GM19463 (cell line): Measurements from ENCODE around the gene NUP98.

Source experiments
- ATAC-seq: cut with Tn5 transposase; IDR thresholded peaks from one replicate; pipeline ENCODE4 v1.9.1; 2021; ENCODE audit warnings: mild to moderate bottlenecking, moderate library complexity; ENCODE audit not compliant: unreplicated experiment

Gene NUP98

DNA sequence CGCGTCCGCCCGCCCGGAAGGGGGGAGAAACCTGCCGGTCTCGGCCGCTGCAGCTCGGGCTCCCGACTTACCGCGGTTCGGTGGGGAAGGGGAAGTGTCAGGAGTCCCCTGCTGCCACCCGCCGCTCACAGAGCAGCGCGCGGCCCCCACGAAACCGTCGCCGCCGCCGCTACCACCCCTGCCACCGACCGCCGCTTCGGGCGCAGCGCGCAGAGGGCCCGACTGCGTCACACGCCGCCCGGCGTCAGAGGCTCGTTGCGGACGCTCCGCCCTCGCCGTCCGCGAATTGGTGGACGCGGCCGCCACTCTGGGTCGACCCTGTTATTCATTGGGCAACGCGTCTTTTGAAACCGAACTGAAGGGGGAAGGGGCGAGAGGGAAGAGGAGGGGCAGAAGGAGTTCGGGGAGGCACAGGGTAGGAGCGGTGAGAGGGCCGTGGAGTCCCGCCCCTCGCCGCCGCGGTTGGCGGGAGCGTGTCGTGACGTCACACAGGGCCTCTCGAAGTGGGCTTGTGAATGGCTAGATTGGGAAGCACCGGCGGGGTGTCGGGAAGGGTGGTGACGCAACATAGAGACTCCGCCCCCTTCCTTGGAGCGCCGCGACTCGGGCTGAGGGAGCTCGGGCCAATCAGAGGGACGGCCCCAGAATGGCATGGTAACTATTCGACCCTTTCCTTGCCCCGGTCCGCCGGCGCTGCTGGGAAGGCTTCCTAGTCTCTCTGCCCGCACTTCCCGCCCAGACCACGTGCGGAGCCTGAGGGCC, at the start of gene NUP98:
NUP98 (minus strand) TSS at position 226 of the 762 bp plus-strand sequence. CDS start 15,437 bp downstream, outside the sequence.
- peak; percentile 88 for ATAC-seq

DNA sequence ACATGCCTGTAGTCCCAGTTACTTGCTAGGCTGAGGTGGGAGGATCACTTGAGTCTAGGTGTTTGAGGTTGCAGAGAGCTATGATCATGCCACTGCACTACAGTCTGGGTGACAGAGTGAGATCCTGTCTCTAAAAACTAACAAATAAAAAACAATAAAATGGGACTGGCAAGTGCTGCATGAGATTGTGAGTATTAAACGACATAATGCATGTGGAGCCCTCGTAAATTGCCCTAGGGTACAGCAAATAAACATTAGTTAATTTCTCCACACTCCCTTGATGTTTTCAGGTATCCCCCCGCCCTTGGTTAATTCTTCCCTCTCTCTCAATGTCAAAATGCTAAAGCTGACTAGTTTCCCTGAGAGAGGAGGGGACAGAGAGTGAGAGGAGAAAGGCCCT, 48.3 kb upstream of the NUP98 start:
- ATAC-seq: no peak

DNA sequence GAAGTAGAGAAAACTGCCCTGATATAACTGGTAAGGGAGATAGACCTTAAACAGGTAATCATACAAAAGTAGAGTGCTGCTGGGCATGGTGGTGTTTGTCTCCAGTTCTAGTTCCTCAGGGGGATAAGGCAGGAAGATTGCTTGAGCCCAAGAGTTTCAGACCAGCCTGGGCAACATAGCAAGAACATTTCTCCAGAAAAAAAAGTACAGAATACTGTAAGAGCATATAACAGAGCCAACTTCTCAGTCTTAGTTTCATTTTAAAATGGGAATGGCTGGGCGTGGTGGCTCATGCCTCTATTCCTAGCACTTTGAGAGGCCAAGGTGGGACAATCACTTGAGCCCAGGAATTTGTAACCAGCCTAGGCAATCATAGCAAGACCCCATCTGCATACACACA, 47.9 kb upstream of the NUP98 start:
- ATAC-seq: no peak

DNA sequence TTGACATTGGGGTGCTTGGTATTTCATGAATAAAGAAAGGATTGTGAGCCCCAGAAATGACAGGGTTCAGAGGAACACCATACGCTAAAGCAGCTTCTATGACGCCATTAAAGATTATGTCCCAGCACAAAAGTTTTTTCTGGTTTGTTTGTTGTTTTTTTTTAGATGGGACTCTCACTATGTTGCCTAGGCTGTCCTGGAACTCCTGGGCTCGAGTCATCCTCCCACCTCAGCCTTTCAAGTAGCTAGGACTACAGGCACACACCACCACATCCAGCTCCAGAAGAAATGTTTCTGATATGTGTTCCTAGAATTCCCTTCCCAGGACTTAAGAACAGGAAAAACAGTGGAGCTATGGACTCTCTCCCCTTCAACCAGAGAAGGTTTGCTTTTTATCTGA, 46.0 kb upstream of the NUP98 start:
- ATAC-seq: no peak

DNA sequence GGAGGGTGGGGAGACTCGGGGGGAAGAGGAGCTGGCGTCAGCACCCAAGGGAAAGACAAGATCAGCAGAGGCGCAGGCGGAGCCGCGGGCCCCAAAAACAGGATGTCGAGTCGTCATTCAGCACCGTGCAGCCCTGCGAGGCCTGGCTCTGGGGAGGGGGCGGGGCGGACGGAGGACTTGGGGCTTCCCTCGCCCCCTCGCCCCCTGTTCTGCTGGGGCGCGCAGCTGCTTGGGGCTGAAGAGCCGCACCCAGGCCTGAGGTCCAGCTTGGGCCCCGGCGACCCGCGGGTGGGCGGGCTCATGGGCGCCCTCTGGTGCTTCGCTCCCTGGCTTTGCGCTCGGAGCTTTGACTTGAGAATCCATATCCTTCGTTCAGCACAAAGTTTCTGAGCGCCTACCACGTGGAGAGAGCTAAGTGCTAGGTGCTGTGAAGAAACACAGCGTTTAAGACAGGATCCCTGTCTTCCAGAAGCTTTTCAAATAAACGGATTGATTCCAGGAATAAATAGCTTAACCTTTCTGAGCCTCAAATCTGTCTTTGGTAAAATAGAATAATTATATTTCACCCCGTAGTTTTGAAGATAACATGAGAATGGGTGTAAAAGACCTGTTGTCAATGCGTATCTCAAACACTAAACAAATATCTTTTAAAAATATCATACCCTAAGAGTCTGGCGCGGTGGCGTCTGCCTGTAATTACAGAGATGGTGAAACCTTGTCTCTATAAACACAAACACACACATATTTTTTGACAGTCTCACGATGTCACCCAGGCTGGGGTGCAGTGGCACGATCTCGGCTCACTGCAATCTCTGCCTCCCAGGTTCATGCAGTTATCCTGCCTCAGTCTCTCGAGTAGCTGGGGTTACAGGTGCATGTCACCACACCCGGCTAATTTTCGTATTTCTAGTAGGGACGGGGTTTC, 44.3 kb upstream of the NUP98 start:
- ATAC-seq: peak; percentile 50

DNA sequence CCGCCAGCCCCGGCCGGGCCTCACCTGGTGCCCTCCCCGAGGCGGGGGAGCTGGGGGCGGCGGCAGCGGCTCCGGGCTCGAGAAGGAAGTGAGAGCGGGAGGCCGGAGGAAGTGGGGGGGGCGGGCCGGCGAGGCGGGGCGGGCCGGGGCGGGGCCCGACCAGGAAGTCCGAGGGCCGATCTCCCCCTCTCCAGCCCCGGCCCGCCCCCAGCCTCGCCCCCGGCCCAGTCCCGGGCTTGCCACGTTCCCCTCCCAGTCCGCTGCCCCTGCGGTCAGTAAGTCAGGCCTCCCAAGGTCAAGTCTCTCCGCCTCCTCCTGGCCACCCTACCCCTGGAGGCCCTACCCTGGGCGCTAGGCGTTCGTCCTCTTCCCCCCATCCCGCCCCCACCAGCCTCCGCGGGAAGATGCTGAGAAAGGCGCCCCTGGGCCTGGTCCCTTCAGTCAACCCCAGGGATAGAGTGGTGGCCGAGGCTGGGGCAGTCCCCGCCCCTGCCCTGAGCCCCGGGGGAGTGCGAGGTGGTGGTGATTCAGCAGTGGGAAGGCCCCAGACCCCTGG, 43.6 kb upstream of the NUP98 start, which contains the start of gene RHOG:
RHOG (minus strand) TSS at position 90 of the 556 bp plus-strand sequence. CDS start 12,821 bp downstream, outside the sequence.
- peak; percentile 52 for ATAC-seq

DNA sequence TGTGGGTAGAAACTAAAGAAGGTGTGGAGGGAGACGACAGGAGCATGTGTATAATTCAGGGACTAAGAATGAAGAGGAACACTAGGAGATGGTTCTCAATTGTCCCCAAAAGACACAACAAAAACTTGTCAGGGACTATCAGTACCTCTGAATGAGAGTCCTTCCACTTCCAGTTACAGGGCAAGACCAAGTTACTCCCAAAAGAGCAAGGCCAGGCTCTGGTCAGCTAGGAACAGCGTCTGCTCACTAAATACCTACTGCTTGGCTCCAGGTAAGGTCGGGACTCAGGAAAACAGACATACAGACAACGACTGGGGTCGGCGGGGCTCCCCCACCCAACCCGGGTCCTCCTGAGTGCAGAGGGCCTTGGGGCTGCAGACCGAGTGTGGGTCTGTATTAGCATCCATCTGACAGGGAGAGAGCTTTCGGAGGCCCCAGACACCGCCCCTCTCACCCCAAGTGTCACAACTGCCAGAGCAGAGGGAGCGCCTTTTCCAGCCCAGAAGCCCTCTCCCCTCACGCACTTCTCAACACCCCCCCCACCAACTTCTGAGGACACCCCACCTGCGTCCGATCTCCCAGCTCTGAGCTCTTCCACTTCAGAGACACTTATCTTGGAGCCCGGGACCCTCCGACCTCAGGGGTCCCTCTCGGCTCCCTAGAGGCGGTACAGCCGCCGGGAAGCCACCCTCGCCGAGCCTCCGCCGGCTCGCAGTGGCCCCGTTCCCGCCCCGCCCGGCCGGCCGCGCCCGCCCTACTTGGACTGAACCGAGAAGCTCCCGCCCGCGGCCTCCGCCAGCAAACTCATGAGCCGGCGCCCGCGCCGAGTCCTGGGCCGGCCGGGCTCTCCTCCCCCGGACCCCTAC, 42.9 kb upstream of the NUP98 start:
- no peak for ATAC-seq

DNA sequence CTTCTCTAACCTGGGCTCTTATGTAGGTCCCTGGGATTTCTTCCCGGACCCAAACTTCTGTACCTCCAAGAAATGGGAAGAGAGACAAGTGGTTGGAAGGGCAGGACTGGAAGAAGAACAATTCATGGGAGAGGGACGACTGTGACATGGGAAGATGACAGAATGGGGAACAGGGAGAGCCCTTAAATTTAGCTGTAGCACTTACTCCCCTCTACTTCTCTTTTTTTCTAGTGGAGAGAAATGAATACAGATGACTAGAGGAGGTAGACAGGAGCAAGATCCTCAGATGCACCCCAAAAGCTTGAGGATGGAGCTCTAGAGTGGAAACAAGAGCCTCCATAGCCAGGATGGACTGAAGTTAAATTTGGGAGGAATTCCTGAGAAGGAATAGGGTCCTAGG, 41.1 kb upstream of the NUP98 start:
- ATAC-seq: no peak

DNA sequence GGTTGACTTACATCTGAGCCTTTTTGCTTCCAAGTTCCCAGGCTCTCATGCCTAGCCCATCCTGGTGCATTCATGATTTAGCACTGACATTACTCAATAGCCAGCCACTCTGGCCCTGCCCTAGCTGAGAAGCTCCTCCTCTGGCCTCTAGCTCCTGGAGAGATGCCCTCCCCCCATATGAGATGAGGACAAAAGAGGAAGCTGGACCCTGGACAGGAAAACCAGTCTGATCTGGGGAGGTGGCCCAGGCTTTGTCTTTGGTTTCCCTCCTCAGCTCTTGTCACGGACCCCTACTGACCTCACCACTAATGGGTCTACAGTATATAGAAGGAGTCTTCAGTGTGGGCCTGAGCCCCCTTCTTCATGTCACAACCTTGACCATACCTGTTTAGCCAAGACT, 40.4 kb upstream of the NUP98 start:
- no peak for ATAC-seq

DNA sequence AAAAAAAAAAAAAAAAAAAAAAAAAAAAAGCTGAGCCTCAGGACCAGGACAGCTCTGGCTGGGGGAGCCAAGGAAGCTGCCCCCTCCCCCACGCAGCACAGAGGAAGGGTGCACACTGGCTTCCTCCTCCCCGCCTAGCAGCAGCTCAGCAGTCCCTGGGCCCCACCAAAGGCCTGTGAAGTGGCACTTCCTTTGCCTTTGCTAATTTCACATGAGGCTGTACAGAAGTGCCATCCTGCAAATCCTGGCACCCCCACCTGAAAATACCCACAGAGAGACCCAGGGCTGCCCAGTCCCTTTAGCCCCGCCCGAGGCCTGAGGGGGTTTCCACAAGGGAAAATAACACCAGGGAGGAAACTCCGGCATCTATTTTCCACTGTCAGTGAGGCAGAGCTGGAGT, 39.5 kb upstream of the NUP98 start:
- no peak for ATAC-seq

DNA sequence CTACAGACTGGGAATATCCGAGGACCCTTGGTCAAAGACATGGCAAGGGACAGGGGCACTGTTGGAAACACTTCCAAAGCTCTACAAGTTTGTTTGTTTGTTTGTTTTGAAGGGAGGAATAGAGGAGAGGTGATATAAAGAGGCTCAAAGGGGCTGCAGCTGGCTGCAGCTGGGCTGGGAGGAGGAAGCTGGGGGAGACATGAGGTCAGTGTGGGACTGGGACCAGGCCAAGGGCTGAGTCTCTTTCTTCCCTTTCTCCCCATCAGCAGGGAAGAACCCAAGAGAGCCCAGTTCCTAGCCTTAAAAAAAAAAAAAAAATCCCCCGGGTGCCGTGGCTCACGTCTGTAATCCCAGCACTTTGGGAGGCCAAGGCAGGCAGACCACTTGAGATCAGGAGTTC, 38.4 kb upstream of the NUP98 start:
- ATAC-seq: no peak

DNA sequence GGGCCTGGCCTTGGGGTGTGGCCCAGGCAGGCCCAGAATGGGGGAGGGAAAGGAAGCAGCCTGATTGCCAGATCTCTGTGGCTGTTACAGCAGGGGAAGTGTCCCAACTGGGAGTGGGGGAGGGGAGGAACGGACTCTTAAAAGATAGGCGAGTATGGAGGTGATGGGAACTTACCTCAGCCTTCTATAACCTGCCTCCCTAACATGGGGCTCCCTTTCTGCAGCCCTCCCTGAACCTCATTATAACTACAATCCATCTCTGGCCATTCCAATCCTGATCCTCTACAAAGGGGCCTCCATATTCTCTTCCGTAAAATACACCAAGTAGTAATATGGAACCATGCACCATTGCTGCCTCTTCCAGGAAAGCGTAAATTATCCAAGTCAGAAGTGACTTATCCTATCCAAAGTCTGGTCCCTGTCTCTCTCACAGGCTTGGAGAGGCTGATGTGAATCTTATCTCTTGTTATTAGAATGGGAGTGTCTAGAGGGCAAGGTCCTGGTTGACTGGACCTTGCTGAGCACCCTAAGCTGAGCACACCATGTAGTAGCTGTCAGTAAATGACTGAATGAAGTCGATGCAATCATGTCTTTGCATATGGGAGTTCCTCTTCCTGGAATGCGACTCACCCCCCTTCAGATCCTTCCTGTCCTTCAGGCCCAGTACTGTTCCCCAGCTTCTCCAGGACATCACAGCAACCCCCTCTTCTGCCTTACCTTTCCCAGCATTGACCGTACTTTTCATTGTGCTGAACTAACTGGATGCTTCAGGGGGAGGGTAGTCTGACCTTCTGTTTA, 37.5 kb upstream of the NUP98 start:
- no peak for ATAC-seq

DNA sequence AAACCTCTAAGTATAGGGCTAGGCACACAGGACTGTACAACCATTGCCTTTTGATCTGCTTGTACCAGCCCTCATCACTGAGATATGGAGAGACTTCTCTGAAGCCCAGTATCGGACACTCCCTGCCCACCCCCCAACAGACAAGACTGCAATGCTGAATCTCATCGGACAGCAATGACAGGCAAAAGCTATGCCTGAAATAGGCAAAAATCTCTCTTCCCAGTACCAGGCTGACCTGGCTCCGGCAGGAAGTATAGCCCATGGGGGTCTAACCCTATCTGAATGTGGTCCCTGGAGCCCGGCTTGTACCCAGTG, 37.0 kb upstream of the NUP98 start:
- ATAC-seq: no peak

DNA sequence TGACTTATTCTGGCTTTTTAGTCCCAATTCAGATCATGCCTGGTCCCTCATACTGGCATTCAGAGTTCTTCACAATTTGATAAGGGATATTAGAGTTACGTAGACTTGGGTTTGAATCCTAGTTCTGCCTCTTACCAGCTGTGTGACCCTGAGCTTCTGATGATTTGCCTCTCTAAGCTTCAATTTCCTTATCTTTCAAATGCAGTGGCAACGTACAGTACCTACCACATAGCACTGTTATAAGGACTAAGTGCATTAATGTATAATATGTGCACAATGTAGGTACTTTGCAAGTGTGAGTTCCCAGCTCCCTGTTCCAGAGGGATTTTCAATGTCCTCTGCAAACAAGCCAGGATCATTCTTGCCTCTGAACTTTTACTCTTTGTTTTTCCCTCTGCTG, 36.1 kb upstream of the NUP98 start:
- ATAC-seq: no peak

DNA sequence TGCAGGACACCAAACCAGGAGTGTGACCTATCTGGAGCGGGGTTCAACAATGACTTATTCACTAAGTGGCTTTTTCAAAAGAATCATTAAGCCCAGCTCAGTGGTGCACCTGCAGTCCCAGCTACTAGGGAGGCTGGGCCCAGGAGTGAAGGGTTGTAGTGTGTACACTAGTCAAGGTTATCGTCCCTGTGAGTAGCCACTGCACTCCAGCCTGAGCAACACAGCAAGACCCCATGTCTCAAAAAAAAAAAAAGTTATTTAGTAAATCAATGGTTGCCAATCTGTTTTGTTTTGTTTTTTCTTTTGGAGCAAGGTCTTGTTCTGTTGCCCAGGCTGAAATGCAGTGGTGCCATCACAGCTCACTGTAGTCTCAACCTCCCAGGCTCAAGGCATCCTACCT, 35.5 kb upstream of the NUP98 start:
- ATAC-seq: no peak

DNA sequence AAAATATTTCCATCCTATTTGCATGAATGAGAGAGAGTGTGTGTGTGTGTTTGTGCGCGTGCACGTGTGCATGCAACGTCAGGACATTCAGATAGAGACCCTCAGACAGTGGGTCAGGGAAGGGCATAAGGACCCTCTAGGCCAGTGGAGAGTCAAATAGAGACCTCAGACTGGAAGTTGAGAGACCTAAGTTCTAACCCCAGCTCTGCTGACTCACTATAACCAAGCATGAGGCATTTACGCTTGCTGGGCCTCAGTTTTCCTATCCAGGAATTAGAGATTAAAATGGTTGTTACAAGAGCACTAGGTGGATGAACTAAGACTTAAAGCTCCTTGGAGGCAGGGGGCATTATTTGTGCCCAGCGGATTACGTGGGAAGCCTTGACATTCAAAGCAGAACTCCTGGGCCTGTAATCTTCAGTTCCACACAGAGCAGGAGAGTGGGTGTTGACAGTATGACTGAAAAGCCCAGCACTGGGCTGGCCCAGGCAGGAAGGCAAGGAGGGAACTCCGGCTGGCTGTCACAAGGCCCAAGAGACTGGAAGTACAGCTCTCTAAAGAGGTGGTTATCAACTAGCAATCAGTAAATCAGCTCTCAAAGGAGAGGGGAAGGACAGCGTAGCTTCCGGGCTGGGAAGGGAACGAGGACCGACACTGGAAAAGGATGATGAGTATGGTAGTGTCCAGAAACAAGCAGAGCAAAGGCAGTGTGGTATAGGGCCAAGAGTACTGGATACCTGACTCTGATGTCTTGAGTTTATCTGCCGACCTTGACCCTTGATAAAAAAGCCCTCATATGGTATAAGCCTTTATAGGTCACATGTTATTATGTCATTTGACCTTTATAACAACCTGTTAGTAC, 34.3 kb upstream of the NUP98 start:
- no peak for ATAC-seq

DNA sequence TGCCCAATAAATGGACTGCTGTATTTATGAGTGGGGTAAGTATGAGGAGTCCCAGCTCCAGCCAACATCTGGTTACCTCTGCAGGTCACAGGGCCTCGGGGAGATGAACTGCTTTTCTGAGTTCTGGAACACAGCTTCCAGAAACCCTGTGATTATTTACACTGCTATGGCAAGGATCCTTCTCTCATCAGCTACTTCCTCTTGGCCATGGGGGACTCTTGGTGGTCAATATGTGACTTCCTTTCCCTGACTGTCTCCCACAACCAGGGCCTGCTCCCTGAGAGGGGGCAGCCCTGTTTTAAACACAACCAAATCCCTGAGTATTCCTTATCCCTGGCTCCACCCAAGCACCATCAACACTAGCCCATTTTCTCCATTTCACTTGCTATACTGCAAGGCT, 33.4 kb upstream of the NUP98 start:
- no peak for ATAC-seq

DNA sequence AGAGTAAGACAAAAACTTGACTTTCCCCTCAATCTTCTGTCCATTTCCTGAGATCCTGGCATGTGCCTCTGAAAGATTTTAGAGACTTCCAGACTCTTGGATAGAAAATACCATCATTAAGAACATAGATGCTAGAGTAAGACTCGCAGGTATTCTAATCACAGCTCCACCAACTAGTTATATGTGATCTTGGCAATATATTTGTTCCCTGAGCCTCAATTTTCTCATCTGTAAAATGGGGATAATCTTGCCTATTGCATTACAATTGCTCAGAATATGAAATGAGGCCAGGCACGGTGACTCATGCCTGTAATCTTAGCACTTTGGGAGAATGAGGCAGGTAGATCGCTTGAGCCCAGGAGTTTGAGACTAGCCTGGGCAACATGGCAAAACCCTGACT, 32.7 kb upstream of the NUP98 start:
- no peak for ATAC-seq
